HepG2 (cell line): ENCODE results near the gene ITCH. TPM values are rescaled to one million over a fixed set of nuclear protein-coding genes. Genes with fewer than 3 reads are reported as not detected.
A peak's percentile ranks its signal among the peaks of the same experiment; 100 is the strongest.

Experiments used
- ASH2L ChIP-seq: fragments of 300-600, 200-600 bp; sonication (generic); IDR thresholded peaks from 2 replicates; pipeline ENCODE4 v1.7.0; 2017; ENCODE audit warnings: low read depth, mild to moderate bottlenecking, moderate library complexity, mixed read lengths, low read length; ENCODE audit not compliant: insufficient read length
- ATRX ChIP-seq: sonication (generic); formaldehyde crosslinking; IDR thresholded peaks from 2 replicates; pipeline ENCODE4 v1.4.0; 2020; ENCODE audit warnings: missing genetic modification reagents, borderline replicate concordance
- CAMTA2 ChIP-seq: sonication (generic); formaldehyde crosslinking; IDR thresholded peaks from 2 replicates; pipeline ENCODE4 v1.4.0; 2020; ENCODE audit warnings: mild to moderate bottlenecking, missing genetic modification reagents, borderline replicate concordance
- ELF4 ChIP-seq: sonication (generic); formaldehyde crosslinking; IDR thresholded peaks from 2 replicates; pipeline ENCODE4 v1.5.0; 2020; ENCODE audit warnings: missing genetic modification reagents, mild to moderate bottlenecking, moderate library complexity, borderline replicate concordance
- GATAD2A ChIP-seq: IDR thresholded peaks from 2 replicates; pipeline ENCODE4 v1.6.1; 2016
- HOXA3 ChIP-seq: sonication (generic); formaldehyde crosslinking; IDR thresholded peaks from 2 replicates; pipeline ENCODE4 v1.5.0; 2020; ENCODE audit warnings: missing genetic modification reagents
- IKZF1 ChIP-seq: fragments of 450-650 bp; IDR thresholded peaks from 2 replicates; pipeline ENCODE4 v1.7.1; 2016
- MATR3 ChIP-seq: sonication (generic); formaldehyde crosslinking; IDR thresholded peaks from 2 replicates; pipeline ENCODE4 v1.4.0; 2020; ENCODE audit warnings: missing genetic modification reagents
- MTF2 ChIP-seq: sonication (generic); formaldehyde crosslinking; IDR thresholded peaks from 2 replicates; pipeline ENCODE4 v1.5.0; 2020; ENCODE audit warnings: missing genetic modification reagents, borderline replicate concordance
- ONECUT2 ChIP-seq: sonication (generic); formaldehyde crosslinking; IDR thresholded peaks from 2 replicates; pipeline ENCODE4 v1.4.0; 2020; ENCODE audit warnings: missing genetic modification reagents
- SETDB1 ChIP-seq: sonication (generic); formaldehyde crosslinking; IDR thresholded peaks from 2 replicates; pipeline ENCODE4 v1.5.1; 2020; ENCODE audit warnings: missing genetic modification reagents, mild to moderate bottlenecking, borderline replicate concordance
- SNRNP70 ChIP-seq: fragments of 200-400 bp; formaldehyde crosslinking; IDR thresholded peaks from 2 replicates; pipeline ENCODE4 v1.6.1; 2017; ENCODE audit warnings: mild to moderate bottlenecking, low read depth, low read length, moderate library complexity
- TOE1 ChIP-seq: sonication (generic); formaldehyde crosslinking; IDR thresholded peaks from 2 replicates; pipeline ENCODE4 v1.4.0; 2020; ENCODE audit warnings: mild to moderate bottlenecking, missing genetic modification reagents
- TP53 ChIP-seq: sonication (generic); formaldehyde crosslinking; conservative IDR thresholded peaks from 2 replicates; pipeline ENCODE4 v1.4.0; 2020; ENCODE audit warnings: missing genetic modification reagents
- ZBTB7A ChIP-seq: sonication (generic); formaldehyde crosslinking; IDR thresholded peaks from 2 replicates; pipeline ENCODE4 v1.8.0; 2022; ENCODE audit warnings: mild to moderate bottlenecking, missing genetic modification reagents
- ZNF430 ChIP-seq: sonication (generic); formaldehyde crosslinking; IDR thresholded peaks from 2 replicates; pipeline ENCODE4 v1.9.0; 2021; ENCODE audit warnings: mild to moderate bottlenecking, missing genetic modification reagents
- ZNF589 ChIP-seq: sonication (generic); formaldehyde crosslinking; conservative IDR thresholded peaks from 2 replicates; pipeline ENCODE4 v1.8.0; 2022; ENCODE audit warnings: mild to moderate bottlenecking, moderate library complexity, missing genetic modification reagents
- ZNF724P ChIP-seq: sonication (generic); formaldehyde crosslinking; IDR thresholded peaks from 2 replicates; pipeline ENCODE4 v1.8.0; 2022; ENCODE audit warnings: missing genetic modification reagents, borderline replicate concordance
- ZNF878 ChIP-seq: sonication (generic); formaldehyde crosslinking; IDR thresholded peaks from 2 replicates; pipeline ENCODE4 v1.8.1; 2023; ENCODE audit warnings: mild to moderate bottlenecking, missing genetic modification reagents, moderate library complexity
- polyA plus RNA-seq, 8 experiments: library from polyadenylated mRNA; depleted of rRNA in 3 of 8; stranded (reverse) in 7 of 8; unstranded in 1 of 8; fragments of >200 nt; fragmentation: Illumina TruSeq in 4 of 8; extraction: Trizol in 4 of 8; gene quantifications; 2 replicates each; pipeline versions ENCODE4 v1.2.1 to v1.2.3, GENCODE V29; 2011 to 2016; ENCODE audit warnings: low read depth in 4 of 8, missing spikeins in 1 of 8, mixed read lengths in 1 of 8; ENCODE audit not compliant: insufficient read depth in 1 of 8
- total RNA-seq, 5 experiments: library from RNA; depleted of rRNA; stranded (reverse); fragments of >200 nt; fragmentation: Illumina TruSeq; extraction: Trizol; gene quantifications; 2 replicates each; pipeline ENCODE4 v1.2.3, GENCODE V29; 2016; ENCODE audit warnings: low read depth in 1 of 5
- TF ChIP-seq, protein P1 (sequence below): IDR thresholded peaks from 2 replicates; pipeline ENCODE4 v1.4.0; 2020; ENCODE audit warnings: mild to moderate bottlenecking, missing genetic modification reagents
- TF ChIP-seq, protein P2 (sequence below): sonication (generic); formaldehyde crosslinking; IDR thresholded peaks from 2 replicates; pipeline ENCODE4 v1.5.0; 2020; ENCODE audit warnings: missing genetic modification reagents
- TF ChIP-seq, protein P3 (sequence below): sonication (generic); formaldehyde crosslinking; IDR thresholded peaks from 2 replicates; pipeline ENCODE4 v1.4.0; 2020; ENCODE audit warnings: mild to moderate bottlenecking, missing genetic modification reagents
- TF ChIP-seq, protein P4 (sequence below): sonication (generic); formaldehyde crosslinking; IDR thresholded peaks from 2 replicates; pipeline ENCODE4 v1.4.0; 2020; ENCODE audit warnings: missing genetic modification reagents
- TF ChIP-seq, protein P5 (sequence below): sonication (generic); formaldehyde crosslinking; IDR thresholded peaks from 2 replicates; pipeline ENCODE4 v1.5.0; 2020; ENCODE audit warnings: missing genetic modification reagents, mild to moderate bottlenecking, borderline replicate concordance

The ITCH gene
- total and polyA plus RNA-seq, 2 of the 13 experiments (the other 11 are each of a cell fraction or from before 2014, with no cell fraction given) = 20.5 to 112 TPM

DNA sequence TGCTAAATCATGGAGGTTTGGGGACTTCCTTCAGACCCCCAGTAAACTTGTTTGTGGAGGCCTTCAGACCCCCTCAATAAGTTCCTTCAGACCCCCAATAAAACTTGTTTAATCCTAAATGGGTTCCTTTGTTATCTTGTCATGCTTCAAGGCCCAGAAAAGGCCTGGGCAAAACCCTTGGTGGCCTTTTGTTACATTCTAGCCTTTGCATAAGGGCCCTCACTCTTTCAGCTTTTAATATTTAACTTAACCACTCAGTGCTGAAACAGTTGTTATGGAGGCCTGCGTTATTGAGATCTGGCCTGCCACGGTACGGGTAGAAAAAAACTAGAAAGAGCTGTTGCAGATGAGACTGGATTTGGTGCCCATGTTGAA, 148.8 kb downstream of the ITCH start (continued):
- TF ChIP-seq, protein P1, sequence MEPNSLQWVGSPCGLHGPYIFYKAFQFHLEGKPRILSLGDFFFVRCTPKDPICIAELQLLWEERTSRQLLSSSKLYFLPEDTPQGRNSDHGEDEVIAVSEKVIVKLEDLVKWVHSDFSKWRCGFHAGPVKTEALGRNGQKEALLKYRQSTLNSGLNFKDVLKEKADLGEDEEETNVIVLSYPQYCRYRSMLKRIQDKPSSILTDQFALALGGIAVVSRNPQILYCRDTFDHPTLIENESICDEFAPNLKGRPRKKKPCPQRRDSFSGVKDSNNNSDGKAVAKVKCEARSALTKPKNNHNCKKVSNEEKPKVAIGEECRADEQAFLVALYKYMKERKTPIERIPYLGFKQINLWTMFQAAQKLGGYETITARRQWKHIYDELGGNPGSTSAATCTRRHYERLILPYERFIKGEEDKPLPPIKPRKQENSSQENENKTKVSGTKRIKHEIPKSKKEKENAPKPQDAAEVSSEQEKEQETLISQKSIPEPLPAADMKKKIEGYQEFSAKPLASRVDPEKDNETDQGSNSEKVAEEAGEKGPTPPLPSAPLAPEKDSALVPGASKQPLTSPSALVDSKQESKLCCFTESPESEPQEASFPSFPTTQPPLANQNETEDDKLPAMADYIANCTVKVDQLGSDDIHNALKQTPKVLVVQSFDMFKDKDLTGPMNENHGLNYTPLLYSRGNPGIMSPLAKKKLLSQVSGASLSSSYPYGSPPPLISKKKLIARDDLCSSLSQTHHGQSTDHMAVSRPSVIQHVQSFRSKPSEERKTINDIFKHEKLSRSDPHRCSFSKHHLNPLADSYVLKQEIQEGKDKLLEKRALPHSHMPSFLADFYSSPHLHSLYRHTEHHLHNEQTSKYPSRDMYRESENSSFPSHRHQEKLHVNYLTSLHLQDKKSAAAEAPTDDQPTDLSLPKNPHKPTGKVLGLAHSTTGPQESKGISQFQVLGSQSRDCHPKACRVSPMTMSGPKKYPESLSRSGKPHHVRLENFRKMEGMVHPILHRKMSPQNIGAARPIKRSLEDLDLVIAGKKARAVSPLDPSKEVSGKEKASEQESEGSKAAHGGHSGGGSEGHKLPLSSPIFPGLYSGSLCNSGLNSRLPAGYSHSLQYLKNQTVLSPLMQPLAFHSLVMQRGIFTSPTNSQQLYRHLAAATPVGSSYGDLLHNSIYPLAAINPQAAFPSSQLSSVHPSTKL = 0 out of 2 replicates have a peak, but pooled peaks have one; percentile 7
- TF ChIP-seq ATRX (CRISPR knock-in tag) (no peak), MTF2 (CRISPR knock-in tag) (no peak), ZNF878 (CRISPR knock-in tag) (no peak), ZBTB7A (CRISPR knock-in tag) (no peak), ONECUT2 (CRISPR knock-in tag) (no peak), ZNF430 (CRISPR knock-in tag) (0 out of 2 replicates have a peak, but pooled peaks have one; percentile 41), SETDB1 (CRISPR knock-in tag) (no peak), ZNF724P (CRISPR knock-in tag) (no peak), TOE1 (CRISPR knock-in tag) (no peak), ELF4 (0 out of 2 replicates have a peak, but pooled peaks have one; percentile 42), SNRNP70 (no peak), CAMTA2 (CRISPR knock-in tag) (no peak), HOXA3 (CRISPR knock-in tag) (no peak), TP53 (CRISPR knock-in tag) (no peak), ZNF589 (CRISPR knock-in tag) (no peak), MATR3 (CRISPR knock-in tag) (no peak), IKZF1 (no peak), GATAD2A (CRISPR knock-in tag) (peak; percentile 67), ASH2L (no peak)
- TF ChIP-seq, protein P2, sequence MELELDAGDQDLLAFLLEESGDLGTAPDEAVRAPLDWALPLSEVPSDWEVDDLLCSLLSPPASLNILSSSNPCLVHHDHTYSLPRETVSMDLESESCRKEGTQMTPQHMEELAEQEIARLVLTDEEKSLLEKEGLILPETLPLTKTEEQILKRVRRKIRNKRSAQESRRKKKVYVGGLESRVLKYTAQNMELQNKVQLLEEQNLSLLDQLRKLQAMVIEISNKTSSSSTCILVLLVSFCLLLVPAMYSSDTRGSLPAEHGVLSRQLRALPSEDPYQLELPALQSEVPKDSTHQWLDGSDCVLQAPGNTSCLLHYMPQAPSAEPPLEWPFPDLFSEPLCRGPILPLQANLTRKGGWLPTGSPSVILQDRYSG (CRISPR knock-in tag) = no peak
- TF ChIP-seq, protein P3, sequence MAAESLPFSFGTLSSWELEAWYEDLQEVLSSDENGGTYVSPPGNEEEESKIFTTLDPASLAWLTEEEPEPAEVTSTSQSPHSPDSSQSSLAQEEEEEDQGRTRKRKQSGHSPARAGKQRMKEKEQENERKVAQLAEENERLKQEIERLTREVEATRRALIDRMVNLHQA = no peak
- TF ChIP-seq, protein P4, sequence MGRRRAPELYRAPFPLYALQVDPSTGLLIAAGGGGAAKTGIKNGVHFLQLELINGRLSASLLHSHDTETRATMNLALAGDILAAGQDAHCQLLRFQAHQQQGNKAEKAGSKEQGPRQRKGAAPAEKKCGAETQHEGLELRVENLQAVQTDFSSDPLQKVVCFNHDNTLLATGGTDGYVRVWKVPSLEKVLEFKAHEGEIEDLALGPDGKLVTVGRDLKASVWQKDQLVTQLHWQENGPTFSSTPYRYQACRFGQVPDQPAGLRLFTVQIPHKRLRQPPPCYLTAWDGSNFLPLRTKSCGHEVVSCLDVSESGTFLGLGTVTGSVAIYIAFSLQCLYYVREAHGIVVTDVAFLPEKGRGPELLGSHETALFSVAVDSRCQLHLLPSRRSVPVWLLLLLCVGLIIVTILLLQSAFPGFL (CRISPR knock-in tag) = no peak
- TF ChIP-seq, protein P5, sequence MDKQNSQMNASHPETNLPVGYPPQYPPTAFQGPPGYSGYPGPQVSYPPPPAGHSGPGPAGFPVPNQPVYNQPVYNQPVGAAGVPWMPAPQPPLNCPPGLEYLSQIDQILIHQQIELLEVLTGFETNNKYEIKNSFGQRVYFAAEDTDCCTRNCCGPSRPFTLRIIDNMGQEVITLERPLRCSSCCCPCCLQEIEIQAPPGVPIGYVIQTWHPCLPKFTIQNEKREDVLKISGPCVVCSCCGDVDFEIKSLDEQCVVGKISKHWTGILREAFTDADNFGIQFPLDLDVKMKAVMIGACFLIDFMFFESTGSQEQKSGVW (CRISPR knock-in tag) = no peak
